Measurements from ENCODE around the gene SMIM41. TPM values are rescaled to one million over a fixed set of nuclear protein-coding genes. Genes with fewer than 3 reads are reported as not detected.

SMIM41 gene
- total RNA-seq, 1 donor: under 0.01 TPM

- H3K4me3 ChIP-seq (ENCODE audit: insufficient read depth, low read length): no peak overlapping the region
- H3K4me2 ChIP-seq (ENCODE audit: insufficient read depth, low read length): no peak overlapping the region
- peaks cover 24% of the 10 kb centered on the region for H3K4me1 ChIP-seq (ENCODE audit: insufficient read depth, low read length)
- no peaks in the 10 kb centered on the region for H3K9me3 ChIP-seq (ENCODE audit: low read depth, low read length)
- no peaks in the 10 kb centered on the region for H4K20me1 ChIP-seq (ENCODE audit: insufficient read depth, low read length)
- H3K36me3 ChIP-seq (ENCODE audit: insufficient read depth, low read length): peaks cover 17% of the 10 kb centered on the region
- TF ChIP-seq, protein P1, sequence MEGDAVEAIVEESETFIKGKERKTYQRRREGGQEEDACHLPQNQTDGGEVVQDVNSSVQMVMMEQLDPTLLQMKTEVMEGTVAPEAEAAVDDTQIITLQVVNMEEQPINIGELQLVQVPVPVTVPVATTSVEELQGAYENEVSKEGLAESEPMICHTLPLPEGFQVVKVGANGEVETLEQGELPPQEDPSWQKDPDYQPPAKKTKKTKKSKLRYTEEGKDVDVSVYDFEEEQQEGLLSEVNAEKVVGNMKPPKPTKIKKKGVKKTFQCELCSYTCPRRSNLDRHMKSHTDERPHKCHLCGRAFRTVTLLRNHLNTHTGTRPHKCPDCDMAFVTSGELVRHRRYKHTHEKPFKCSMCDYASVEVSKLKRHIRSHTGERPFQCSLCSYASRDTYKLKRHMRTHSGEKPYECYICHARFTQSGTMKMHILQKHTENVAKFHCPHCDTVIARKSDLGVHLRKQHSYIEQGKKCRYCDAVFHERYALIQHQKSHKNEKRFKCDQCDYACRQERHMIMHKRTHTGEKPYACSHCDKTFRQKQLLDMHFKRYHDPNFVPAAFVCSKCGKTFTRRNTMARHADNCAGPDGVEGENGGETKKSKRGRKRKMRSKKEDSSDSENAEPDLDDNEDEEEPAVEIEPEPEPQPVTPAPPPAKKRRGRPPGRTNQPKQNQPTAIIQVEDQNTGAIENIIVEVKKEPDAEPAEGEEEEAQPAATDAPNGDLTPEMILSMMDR (IDR thresholded peaks at IDR 0.05; ENCODE audit: extremely low read depth, low read depth, low read length): no peak
- no peak for DNase-seq (ENCODE audit: insufficient read length, low spot score, missing footprints)
- no peak overlapping the region for H2AFZ ChIP-seq (ENCODE audit: low read length)
- no peak overlapping the region for H3K27ac ChIP-seq (ENCODE audit: low read depth, low read length)
- H3K27me3 ChIP-seq (ENCODE audit: insufficient read depth, low read length): no peaks in the 10 kb centered on the region
- no peaks in the 10 kb centered on the region for H3K79me2 ChIP-seq (ENCODE audit: insufficient read depth, low read length)
Measured at GRCh38 chr12:52061470-52062166, 17.9 kb upstream of the SMIM41 start.

- no peak overlapping the region for H3K4me3 ChIP-seq (ENCODE audit: insufficient read depth, low read length)
- H3K4me2 ChIP-seq (ENCODE audit: insufficient read depth, low read length): no peak overlapping the region
- no peaks in the 10 kb centered on the region for H4K20me1 ChIP-seq (ENCODE audit: insufficient read depth, low read length)
- no peak overlapping the region for H2AFZ ChIP-seq (ENCODE audit: low read length)
- H3K27me3 ChIP-seq (ENCODE audit: insufficient read depth, low read length): no peaks in the 10 kb centered on the region
- peak overlapping the region; percentile 98 for H3K27ac ChIP-seq (ENCODE audit: low read depth, low read length)
- TF ChIP-seq, protein P1 (IDR thresholded peaks at IDR 0.05; ENCODE audit: extremely low read depth, low read depth, low read length): no peak
- H3K9me3 ChIP-seq (ENCODE audit: low read depth, low read length): no peaks in the 10 kb centered on the region
- peaks cover 30% of the 10 kb centered on the region for H3K4me1 ChIP-seq (ENCODE audit: insufficient read depth, low read length)
- DNase-seq (ENCODE audit: insufficient read length, low spot score, missing footprints): no peak
- H3K79me2 ChIP-seq (ENCODE audit: insufficient read depth, low read length): no peaks in the 10 kb centered on the region
- peaks cover 9% of the 10 kb centered on the region for H3K36me3 ChIP-seq (ENCODE audit: insufficient read depth, low read length)
Measured at GRCh38 chr12:52062167-52063081, 17.1 kb upstream of the SMIM41 start.

DNA sequence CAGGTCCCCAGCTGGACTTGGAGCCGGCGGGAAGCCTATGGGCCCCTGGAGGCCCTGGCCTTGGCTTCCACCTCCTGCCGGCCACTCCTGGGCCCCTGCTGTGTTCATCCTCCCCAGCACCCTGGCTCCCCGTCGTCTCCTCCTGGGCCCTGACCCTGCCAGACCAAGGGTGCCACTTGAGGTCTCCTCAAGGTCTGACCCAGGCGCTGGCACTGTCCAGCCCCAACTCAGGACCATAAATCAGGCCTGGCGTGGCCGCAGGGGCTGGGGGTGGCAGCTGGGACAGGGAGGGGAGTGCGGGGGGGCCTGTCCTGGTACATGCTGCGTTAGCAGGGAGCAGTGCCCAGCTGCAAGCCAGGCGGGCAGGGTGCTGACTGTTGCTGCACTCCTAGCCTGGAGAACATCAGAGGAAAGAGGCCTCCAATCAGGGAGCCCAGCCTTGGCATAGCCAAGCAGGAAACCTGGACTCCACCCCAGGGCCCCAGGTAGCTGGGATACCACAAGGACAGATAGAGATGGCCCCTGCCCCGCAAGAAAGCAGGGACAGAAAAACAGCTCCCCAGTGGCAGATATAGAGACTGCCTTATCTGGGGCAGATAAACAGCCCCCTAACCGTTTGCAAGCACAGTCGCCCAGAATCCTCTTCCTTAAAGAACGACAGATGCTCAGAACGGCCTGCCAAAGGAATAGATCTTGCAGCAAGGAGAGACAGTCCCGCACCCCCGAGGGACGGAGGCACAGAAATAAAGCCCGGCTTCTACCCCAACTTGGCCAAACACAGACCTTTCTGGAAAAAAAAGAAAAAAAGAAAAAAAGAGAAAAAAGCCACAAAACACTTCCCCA lies 16.2 kb upstream of the SMIM41 start:
- DNase-seq (ENCODE audit: insufficient read length, low spot score, missing footprints): no peak
- no peaks in the 10 kb centered on the region for H3K9me3 ChIP-seq (ENCODE audit: low read depth, low read length)
- peak overlapping the region; percentile 80 for H2AFZ ChIP-seq (ENCODE audit: low read length)
- H3K36me3 ChIP-seq (ENCODE audit: insufficient read depth, low read length): peaks cover under 1% of the 10 kb centered on the region
- no peaks in the 10 kb centered on the region for H4K20me1 ChIP-seq (ENCODE audit: insufficient read depth, low read length)
- H3K4me1 ChIP-seq (ENCODE audit: insufficient read depth, low read length): peaks cover 30% of the 10 kb centered on the region
- H3K27me3 ChIP-seq (ENCODE audit: insufficient read depth, low read length): no peaks in the 10 kb centered on the region
- peak overlapping the region; percentile 0 for H3K4me3 ChIP-seq (ENCODE audit: insufficient read depth, low read length)
- peak overlapping the region; percentile 36 for H3K4me2 ChIP-seq (ENCODE audit: insufficient read depth, low read length)
- no peaks in the 10 kb centered on the region for H3K79me2 ChIP-seq (ENCODE audit: insufficient read depth, low read length)
- TF ChIP-seq, protein P1 (IDR thresholded peaks at IDR 0.05; ENCODE audit: extremely low read depth, low read depth, low read length): no peak
- H3K27ac ChIP-seq (ENCODE audit: low read depth, low read length): peak overlapping the region; percentile 98

Data from osteoblast (primary cell).